Umbilical cord (tissue), 2 donors: ENCODE measurements around the gene PKN2. TPM values are rescaled to one million over a fixed set of nuclear protein-coding genes. Genes with fewer than 3 reads are reported as not detected.

ENCODE experiments used
- DNase-seq: peaks from one replicate; pipeline ENCODE4 v3.0.0-alpha.2; 2015; ENCODE audit warnings: low spot score
- total RNA-seq: library from RNA; depleted of rRNA; stranded (reverse); fragments of >200 nt; gene quantifications from one replicate; pipeline ENCODE4 v1.2.3, GENCODE V29; 2014; ENCODE audit warnings: low replicate concordance; ENCODE audit not compliant: insufficient read depth

The PKN2 gene
- total RNA-seq: 33.2 TPM

DNA sequence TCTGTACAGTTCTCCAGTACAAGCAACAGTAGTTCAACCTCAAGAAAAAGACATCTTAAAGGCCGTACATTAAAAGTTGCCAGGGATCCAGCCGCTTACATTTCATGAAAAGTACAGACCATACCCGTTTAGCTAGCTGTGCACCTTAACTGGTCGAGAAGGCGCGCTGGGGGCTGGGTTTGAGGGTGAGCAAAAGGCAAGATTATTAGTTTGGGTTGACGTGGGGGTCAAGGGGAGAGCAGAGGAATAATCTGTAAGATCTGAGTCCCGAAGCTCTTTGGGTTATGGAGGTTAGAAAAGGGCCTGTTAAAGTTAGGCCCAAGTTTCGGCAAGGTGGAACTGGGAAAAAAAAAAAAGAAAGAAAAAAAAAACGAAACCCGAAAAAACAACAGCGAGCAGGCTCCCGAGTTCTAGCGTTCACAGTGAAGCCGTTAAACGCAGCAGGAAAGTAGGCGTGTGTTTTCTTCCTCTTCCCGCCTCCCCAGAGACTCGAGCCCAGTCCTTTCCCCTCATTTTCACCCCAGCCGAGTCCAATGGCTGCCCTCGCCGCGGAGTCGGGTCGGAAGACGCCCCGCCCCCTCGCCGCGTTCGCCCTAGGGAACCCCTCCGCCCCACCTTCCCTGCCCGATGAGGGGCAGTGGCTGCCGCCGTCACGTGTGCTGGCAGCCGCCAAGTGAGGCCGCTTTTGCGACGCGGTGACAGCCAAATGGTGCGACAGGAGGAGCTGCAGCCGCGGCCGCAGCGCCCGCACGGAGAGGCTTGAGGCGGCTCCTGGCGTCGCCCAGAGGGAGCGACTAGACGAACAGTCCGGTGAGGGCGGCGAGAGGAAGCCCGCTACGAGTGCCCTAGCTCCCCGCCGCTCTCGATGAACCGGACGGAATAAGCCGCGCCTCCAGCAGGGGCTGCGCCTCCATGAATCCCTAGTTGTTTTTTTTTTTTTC lies at the start of gene PKN2:
PKN2 (plus strand) TSS at position 733 of the 941 bp plus-strand sequence. CDS start 308 bp downstream, outside the sequence.
- DNase-seq: peak; percentile 99

DNA sequence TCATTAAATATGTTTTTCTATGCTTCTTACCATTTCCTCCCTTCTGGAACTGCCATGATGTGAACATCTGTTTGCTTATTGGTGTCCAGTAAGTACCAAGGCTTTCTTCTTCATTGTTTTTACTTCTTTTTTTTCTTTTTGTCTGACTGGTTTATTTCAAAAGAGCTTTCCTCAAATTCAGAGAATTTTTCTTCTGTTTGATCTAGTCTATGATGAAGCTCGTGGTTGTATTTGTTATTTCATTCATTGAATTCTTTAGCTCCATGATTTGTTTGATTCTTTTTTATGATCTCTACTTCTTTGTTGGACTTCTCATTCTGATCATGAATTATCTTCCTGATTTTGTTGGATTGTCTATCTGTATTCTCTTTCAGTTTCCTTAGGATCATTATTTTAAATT lies 49.5 kb upstream of the PKN2 start:
- DNase-seq: no peak

DNA sequence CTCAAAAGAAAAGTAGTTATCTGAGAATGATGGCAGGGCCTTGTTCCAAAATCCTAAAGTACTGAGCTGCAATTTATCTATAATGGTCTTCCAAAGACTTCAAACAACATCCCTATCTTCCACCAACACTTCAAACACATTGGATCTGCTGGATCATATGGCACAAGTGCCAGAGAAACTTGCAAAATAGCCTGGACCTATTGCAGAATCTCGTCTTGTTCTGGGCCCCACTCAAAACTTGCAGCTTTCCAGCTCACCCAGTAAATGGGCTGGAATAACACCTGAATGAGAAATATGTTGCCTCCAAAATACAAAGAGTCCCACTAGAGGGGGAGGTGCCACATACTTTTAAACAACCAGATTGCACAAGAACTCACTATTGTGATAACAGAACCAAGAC lies 44.0 kb upstream of the PKN2 start:
- DNase-seq: peak; percentile 40

- DNase-seq: no peak
These were observed 38.2 kb upstream of the PKN2 start for GRCh38 chr1:88645886-88646285.

DNA sequence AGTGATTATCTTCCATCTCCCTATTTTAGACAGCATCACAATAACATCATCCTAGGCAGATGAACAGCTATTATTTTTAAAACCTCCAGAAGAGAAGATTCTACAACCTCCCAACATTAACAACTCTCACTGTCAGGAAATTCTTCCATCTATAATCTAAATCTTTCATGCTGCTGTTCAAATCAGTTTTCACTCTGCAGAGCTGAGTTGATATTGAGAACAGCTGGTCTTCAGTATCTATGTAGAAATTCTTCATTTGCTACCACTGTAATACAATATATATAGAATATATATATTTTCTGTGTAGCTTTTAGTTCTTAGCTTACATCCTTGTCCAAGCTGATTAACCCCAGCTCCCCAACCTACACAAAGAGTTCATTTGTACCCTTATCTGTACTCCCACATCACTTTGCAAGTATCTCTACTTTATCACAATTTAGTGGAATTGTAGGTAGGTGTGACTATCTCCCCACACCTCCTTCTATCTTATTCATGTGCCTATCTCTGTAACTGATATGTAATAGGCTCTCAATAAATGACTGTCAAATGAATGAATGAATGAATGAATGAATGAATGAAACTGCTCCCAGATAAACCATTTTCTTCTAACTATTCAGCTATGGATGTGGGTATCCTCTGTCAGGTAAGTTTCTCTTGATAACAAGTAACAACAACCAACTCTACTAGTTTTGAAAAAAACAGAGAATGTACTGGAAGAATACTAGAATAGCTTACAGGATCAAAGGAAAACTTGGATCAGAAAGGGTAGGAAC lies 37.4 kb upstream of the PKN2 start:
- DNase-seq: no peak

DNA sequence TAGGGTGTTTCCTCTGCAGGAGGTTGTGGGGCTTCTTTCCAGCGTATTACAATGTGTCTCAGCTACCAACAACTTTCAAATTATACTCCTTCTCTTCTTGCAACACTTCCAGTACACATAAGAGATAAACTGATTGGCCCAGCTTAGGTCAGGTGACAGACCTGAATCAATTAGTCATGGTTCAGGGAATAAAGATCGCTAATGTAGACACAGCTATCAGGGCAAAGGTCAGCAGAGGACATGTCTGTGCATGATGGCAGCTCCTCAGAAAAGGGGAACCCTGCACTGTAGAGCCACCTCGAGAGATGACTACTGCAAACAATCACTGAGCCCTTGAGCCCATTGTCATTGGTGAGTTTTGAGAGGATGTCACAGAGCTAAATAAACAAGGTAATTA lies 36.8 kb upstream of the PKN2 start:
- no peak for DNase-seq

DNA sequence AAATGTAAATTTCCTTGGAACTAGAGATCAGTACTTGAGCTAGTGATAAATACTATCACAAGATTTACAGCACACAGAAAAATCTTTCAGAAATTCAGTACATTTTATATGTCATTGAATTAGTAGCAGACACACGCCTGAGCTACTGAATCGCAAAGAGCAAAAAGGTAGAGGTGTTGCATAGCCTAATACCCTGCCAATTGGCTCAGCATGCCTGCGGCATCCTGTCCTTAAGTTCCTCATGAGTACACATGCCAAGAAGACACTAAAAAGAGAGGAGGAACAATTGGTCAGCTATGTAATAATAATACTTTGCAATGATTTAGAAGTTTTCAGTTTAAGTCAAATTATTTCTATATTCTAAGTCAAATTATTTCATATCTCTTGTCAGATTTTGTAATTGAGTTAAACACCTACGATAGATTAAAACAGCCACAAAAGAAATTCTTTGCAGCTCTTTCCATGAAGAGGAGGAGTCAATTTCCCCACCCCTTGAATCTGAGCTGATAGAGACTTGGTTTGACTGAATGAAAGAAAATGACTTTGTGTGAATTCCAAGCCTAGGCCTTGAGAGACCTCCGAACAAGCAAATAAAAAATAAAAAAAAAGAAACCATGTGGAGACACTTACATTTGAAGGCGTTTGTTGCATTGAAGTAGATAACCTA lies 36.2 kb upstream of the PKN2 start:
- DNase-seq: no peak

GRCh38 chr1:88648706-88649105 lies 35.4 kb upstream of the PKN2 start:
- no peak for DNase-seq

DNA sequence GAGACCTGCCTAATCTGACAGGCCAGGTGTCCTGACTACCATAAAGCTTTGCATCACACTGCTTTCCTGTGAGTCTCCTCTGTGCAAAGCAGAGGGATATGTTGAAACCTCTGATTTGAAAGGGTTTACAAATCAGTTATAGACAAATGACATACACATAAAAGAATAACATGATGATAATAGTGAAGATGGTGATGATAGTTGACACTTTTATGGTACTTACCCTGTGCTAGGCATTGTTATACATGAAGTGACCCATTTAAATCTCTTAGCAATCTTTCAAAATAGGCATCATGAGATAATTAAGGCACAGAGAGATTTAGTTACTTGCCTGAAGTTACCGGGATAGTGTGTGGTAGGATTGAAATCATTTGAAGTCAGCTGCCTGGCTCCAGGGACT lies 34.1 kb upstream of the PKN2 start:
- no peak for DNase-seq

GRCh38 chr1:88650676-88651418 lies 33.2 kb upstream of the PKN2 start:
- DNase-seq: peak; percentile 36

- no peak for DNase-seq
These were observed 28.9 kb upstream of the PKN2 start for GRCh38 chr1:88655140-88655539.

DNA sequence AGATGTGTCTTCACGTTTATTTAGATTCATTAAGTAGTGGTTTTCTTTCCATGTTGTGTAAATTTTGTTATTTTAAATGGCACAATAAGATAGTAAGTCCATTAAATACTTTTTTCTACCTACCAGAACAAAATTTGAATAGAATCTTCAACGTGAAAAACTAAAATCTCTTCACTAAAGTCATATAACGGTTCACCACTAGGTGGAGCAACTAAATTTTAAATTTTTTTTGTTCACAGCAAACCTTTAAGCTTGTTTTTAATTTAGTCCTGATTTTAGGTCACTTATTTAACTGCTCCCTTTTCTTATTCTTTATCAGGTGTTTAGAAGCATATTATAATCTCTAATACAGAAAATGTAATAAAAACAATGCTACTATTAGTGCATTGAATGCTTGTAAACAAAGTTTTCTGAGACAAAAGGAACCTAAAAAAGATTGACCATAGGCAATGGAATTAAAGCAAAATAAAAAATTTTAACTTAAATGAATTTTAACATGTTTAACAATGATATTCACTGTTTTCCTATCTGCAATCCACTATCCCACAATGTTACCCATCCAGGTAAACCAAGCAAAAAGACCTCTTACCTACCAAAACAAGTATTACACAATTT lies 28.3 kb upstream of the PKN2 start:
- no peak for DNase-seq

DNA sequence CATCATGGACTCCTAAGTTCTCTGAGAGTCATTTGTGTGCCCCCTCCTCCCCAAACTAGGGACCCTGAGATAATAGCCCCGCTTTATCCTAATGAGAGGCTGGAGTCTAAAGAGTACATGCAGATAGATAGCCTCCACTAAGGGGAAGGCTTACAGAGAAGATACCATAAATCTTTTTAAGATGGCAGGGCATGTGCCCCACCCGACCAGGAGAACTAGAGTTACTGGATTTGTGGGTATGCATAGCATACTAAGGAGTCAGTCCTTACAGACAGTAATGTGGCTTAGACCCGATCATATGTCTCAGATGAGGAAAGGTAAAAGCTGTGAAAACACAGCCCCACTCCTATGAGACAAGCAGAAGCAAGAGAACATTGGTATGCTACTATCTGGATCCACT lies 25.7 kb upstream of the PKN2 start:
- DNase-seq: peak; percentile 51

DNA sequence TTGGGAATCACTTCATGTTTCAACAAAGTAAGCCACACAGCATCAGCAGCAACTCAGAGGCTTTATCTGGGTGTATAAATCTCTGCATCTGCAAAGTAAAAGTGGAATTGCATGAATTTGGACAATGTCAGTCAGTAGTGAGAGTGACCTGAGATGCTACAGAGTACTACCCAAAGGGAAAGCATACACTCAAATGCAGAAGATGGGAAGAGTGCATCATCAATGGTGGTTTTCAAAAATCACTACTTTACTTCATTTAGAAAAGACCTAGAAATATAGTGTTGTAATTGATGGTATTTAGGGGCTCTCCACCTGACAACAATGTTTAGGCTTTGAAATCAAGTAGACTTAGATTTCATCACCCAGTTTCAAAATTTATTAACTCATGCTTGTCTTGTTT lies 24.5 kb upstream of the PKN2 start:
- DNase-seq: no peak

DNA sequence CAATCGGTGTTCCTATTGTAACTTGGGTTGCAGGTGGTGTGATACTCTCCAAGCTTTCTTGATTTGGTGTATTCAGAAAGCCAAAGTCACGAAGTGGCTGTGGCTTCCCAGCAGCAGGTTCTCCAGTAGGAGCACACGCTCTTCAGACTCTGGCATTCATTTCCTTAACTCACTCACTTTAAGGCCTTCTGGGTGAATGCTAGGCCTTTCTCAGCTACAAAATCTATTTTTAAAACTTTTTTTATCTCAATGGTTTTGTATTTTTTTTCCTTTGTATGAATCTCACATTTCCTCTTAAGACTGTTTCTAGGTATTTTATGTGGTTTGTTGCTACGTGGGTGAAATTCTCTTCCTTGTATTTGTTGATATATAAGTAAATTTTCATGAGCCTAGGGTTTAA lies 22.9 kb upstream of the PKN2 start:
- DNase-seq: no peak

DNA sequence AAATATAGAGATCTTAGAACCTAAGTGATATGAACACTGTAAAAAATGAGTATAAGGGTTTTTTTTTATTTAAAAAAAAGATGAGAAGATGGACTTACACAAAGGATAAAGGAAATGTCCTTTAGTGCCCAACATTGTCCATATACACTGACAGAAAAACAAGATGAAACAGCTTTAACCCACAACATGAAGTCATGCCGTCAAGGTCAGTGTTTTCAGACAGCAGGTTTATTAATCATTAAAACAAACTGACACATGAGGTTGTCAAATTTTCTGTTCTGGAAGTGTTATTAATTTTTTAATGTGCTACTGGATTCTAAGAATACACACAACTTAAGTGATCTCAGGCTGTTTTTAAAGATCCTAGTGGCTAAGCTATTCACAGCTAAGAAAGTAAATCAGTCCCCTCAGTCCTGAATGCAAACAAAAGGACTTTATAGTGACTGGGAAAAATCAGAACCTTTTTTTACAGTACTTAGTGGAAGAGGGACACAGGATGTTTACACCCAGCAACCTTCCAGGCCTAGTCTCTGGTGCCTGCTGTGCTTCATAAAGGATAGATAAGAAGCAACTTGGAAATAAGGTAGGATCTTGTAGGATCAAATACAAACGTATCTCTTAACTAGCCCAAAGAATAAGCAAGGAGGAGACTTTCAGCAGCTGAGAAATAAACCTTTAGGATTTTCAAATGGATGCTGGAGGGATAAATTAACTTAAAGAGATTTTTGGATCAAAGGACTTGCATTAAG lies 21.9 kb upstream of the PKN2 start:
- peak; percentile 62 for DNase-seq

DNA sequence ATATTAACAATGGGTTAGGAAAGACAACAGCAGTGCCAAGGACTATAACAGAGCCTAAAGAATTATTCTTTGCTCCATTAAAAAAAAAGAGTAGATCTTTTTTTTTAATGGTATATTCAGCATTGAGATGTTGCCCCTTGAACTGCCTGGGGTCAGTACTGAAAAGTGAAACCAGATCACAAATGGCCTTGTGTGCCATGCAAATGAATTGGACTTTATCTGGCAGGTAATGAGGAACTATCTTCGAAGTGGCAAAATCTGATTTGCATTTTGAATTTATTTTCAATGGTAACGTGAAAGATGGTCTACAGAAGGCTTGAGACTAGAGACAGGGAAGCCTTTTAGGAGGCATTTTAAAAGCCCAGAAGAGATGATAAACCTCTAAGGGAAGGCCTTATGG lies 21.4 kb upstream of the PKN2 start:
- DNase-seq: no peak

DNA sequence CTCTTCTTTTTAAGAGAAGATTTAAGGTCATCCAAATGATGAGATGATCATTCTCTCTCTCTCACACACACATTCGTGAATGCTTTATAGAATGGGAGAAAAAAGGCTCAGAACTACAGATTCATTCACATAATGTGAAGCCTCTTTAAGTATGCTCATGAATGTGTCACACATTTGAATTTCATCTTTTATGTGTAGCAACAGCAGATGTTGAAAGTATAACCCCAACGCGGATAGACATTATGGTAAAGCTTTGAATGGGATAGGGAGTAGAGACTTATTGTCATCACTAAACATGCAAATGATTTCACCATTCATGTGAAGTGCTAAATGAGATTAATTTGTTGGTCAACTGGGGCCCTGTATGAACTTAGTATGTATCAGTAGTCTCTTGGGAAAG lies 15.7 kb upstream of the PKN2 start:
- DNase-seq: no peak

GRCh38 chr1:88670462-88670861 lies 13.6 kb upstream of the PKN2 start:
- DNase-seq: no peak

- no peak for DNase-seq
These were observed 10.6 kb upstream of the PKN2 start for GRCh38 chr1:88673446-88673845.
